Mucosa of descending colon (tissue), 3 donors: ENCODE measurements around the gene LMF1. TPM values are rescaled to one million over a fixed set of nuclear protein-coding genes. Genes with fewer than 3 reads are reported as not detected.
A peak's percentile ranks its signal among the peaks of the same experiment; 100 is the strongest.
"Not testable (repeated sequence)": the region's sequence is repeated elsewhere in the genome, so short reads cannot be mapped to it uniquely, and the experiment has no call there.

Experiments
- ATAC-seq: fragments of 200-7000 bp; cut with Tn5 transposase; one replicate; pipeline ENCODE4 v1.9.1; 2020; ENCODE audit warnings: mild to moderate bottlenecking, moderate library complexity
- DNase-seq, 3 donors: peaks; one replicate each; pipeline ENCODE4 v3.0.0-alpha.2; 2020
- H3K36me3 ChIP-seq: fragments of 200-600 bp; one replicate; pipeline ENCODE4 v1.8.0; 2021; ENCODE audit warnings: low read depth, mild to moderate bottlenecking
- H3K4me1 ChIP-seq: fragments of 200-600 bp; one replicate; pipeline ENCODE4 v1.8.0; 2021; ENCODE audit warnings: low read depth, mild to moderate bottlenecking
- H3K4me3 ChIP-seq: fragments of 200-600 bp; one replicate; pipeline ENCODE4 v1.8.0; 2021; ENCODE audit warnings: mild to moderate bottlenecking
- H3K9me3 ChIP-seq: fragments of 200-600 bp; one replicate; pipeline ENCODE4 v1.8.0; 2021; ENCODE audit warnings: mild to moderate bottlenecking
- intact Hi-C, 2 donors: fragments of 100-400 bp; cut with DNase I in 1 of 2; cut with micrococcal nuclease in 1 of 2; formaldehyde crosslinking; loops; one replicate each; pipeline versions ENCODE4 v1.11.0 to v1.11.1; 2022; cut with DNase I, micrococcal nuclease
- total RNA-seq, 3 donors: library from RNA; stranded (reverse); fragmentation: NEBNext Ultra II Directional in 2 of 3; extraction: Animal tissue kit (Norgen Biotek cat#: 25700) in 2 of 3; gene quantifications; one replicate each; pipeline versions ENCODE4 v1.2.1 to v1.2.4, GENCODE V29; 2021 to 2023
- TF ChIP-seq, protein P1 (sequence below): fragments of 200-600 bp; IDR thresholded peaks from one replicate; pipeline ENCODE4 v1.8.0; 2022; ENCODE audit warnings: antibody characterized with exemption, mild to moderate bottlenecking
- donor health status: DM: no; HTN: no; CAD: no; lungs with moderate emphysema.
- donor health status: DM: no; HTN: no; CAD: no.
- donor health status: DM: no; HTN: yes; CAD: no.

LMF1 gene
- total RNA-seq, 3 donors from 2014 or later, result 16.4 to 26.5 (median 25.1) TPM

GRCh38 chr16:841455-842060, 129.2 kb downstream of the LMF1 start:
- DNase-seq, result peak in 1 of 3 donors; percentile 27

GRCh38 chr16:840561-841454, 130.0 kb downstream of the LMF1 start:
- intact Hi-C loops, result no loop called here
- ATAC-seq (no peak), DNase-seq (peak in 1 of 3 donors; percentile 26)
- Histone ChIP-seq H3K9me3 (peaks cover 17% of the 10 kb centered on the region), H3K4me3 (no peak overlapping the region), H3K4me1 (no peaks in the 10 kb centered on the region), H3K36me3 (no peaks in the 10 kb centered on the region)
- TF ChIP-seq, protein P1, sequence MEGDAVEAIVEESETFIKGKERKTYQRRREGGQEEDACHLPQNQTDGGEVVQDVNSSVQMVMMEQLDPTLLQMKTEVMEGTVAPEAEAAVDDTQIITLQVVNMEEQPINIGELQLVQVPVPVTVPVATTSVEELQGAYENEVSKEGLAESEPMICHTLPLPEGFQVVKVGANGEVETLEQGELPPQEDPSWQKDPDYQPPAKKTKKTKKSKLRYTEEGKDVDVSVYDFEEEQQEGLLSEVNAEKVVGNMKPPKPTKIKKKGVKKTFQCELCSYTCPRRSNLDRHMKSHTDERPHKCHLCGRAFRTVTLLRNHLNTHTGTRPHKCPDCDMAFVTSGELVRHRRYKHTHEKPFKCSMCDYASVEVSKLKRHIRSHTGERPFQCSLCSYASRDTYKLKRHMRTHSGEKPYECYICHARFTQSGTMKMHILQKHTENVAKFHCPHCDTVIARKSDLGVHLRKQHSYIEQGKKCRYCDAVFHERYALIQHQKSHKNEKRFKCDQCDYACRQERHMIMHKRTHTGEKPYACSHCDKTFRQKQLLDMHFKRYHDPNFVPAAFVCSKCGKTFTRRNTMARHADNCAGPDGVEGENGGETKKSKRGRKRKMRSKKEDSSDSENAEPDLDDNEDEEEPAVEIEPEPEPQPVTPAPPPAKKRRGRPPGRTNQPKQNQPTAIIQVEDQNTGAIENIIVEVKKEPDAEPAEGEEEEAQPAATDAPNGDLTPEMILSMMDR, result no peak

More at GRCh38 chr16:841455-842060, 129.2 kb downstream of the LMF1 start:
- Histone ChIP-seq H3K9me3 (peaks cover 10% of the 10 kb centered on the region), H3K4me1 (no peaks in the 10 kb centered on the region), H3K4me3 (no peak overlapping the region), H3K36me3 (no peaks in the 10 kb centered on the region)
- intact Hi-C loops, result no loop called here
- ATAC-seq, result no peak
- TF ChIP-seq, protein P1, result no peak

DNA sequence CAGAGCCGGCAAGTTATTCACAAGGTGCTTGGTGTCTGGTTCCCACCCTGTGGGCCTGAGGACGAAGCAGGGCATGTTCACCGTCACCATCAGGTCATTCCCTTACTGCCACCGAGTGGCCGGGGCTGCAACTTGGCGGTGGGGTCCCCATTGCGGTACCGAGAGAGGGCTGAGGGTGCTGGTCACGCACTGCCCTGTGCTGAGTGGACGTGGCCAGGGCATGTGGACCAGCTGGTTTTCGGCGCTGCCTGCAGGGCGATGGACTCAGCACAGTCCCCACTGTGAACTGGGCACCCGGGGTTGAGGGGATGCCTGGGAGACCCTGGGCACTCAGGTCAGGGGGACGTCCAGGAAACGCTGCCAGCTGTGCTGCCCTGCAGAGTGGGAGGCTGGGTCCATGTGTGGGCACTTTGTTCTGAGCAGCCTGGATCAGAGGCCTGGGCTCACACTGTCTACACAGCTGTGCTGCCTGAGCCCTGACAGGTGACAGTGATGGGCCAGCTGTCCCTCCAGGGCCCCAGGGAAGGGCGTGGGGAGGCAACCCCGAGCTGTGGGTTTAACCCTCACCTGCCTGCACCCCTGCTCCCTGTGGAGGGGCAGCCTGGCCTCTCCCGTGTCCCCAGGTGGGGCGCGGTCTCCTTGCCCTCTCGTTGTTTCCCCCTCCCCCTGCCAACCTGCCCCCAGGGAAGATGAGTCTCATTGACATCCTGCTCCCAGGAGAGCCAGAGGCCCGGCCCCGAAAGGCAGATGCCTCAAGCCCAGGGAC, 131.0 kb downstream of the LMF1 start:
- H3K9me3 ChIP-seq, result peaks cover 19% of the 10 kb centered on the region
- no peaks in the 10 kb centered on the region for H3K36me3 ChIP-seq
- H3K4me3 ChIP-seq, result no peak overlapping the region
- no peak for ATAC-seq
- DNase-seq, result no peak
- TF ChIP-seq, protein P1, result no peak
- intact Hi-C loops, result no loop called here
- no peaks in the 10 kb centered on the region for H3K4me1 ChIP-seq

- H3K4me1 ChIP-seq, result no peaks in the 10 kb centered on the region
- ATAC-seq, result no peak
- peaks cover 19% of the 10 kb centered on the region for H3K9me3 ChIP-seq
- no peaks in the 10 kb centered on the region for H3K36me3 ChIP-seq
- intact Hi-C loops, result no loop called here
- TF ChIP-seq, protein P1, result no peak
- DNase-seq, result no peak
- no peak overlapping the region for H3K4me3 ChIP-seq
Measured at GRCh38 chr16:838741-839140, 132.0 kb downstream of the LMF1 start.

- intact Hi-C loops, H3K4me1 ChIP-seq, H3K36me3 ChIP-seq, DNase-seq, H3K4me3 ChIP-seq, ATAC-seq: not testable (repeated sequence)
- H3K9me3 ChIP-seq, result peaks cover 19% of the 10 kb centered on the region
Measured at GRCh38 chr16:836822-837221, 134.0 kb downstream of the LMF1 start.
